Gastrocnemius medialis (tissue), 4 donors: ENCODE data around the gene NCOR2. TPM values are rescaled to one million over a fixed set of nuclear protein-coding genes. Genes with fewer than 3 reads are reported as not detected.

Experiments used
- ATAC-seq, 2 donors: fragments of 150-250 bp; one replicate each; pipeline ENCODE4 v1.9.1; 2016
- DNase-seq, 2 donors: peaks; one replicate each; pipeline ENCODE4 v3.0.0-alpha.2; 2019
- H3K27ac ChIP-seq, 4 donors: fragments of 200-600 bp; sonication (generic); 1 replicate in 1 of 4; 2 replicates in 3 of 4; pipeline ENCODE4 v1.5.1; 2016 to 2018; ENCODE audit warnings: mild to moderate bottlenecking in 2 of 4, moderate library complexity in 1 of 4
- H3K27me3 ChIP-seq, 3 donors: fragments of 200-600 bp; sonication (generic) in 2 of 3; 1 replicate in 1 of 3; 2 replicates in 2 of 3; pipeline versions ENCODE4 v1.5.1 to v1.6.0; 2016 to 2019; ENCODE audit warnings: mild to moderate bottlenecking in 1 of 3, moderate library complexity in 1 of 3
- H3K36me3 ChIP-seq, 2 donors: fragments of 200-600 bp; sonication (generic) in 1 of 2; one replicate each; pipeline ENCODE4 v1.5.1; 2017 to 2018
- H3K4me1 ChIP-seq, 2 donors: fragments of 200-600 bp; sonication (generic) in 1 of 2; one replicate each; pipeline ENCODE4 v1.5.1; 2016 to 2017; ENCODE audit warnings: mild to moderate bottlenecking in 2 of 2
- H3K4me3 ChIP-seq, 4 donors: fragments of 200-600 bp; sonication (generic) in 3 of 4; 1 replicate in 1 of 4; 2 replicates in 3 of 4; pipeline ENCODE4 v1.5.1; 2016 to 2019; ENCODE audit warnings: mild to moderate bottlenecking in 2 of 4
- H3K9me3 ChIP-seq, 3 donors: fragments of 200-600 bp; sonication (generic) in 2 of 3; 1 replicate in 1 of 3; 2 replicates in 2 of 3; pipeline ENCODE4 v1.5.1; 2016 to 2019
- CTCF ChIP-seq, 5 experiments: fragments of 450-650 bp in 3 of 5; fragments of 200-600 bp in 2 of 5; sonication (generic) in 2 of 5; IDR thresholded peaks in 4 of 5; conservative IDR thresholded peaks in 1 of 5; 1 replicate in 4 of 5; 2 replicates in 1 of 5; pipeline ENCODE4 v1.5.1; 2016 to 2019; ENCODE audit warnings: antibody characterized with exemption in 5 of 5, mild to moderate bottlenecking in 3 of 5, moderate library complexity in 3 of 5
- POLR2A ChIP-seq, 2 donors: fragments of 450-650 bp; IDR thresholded peaks; one replicate each; pipeline ENCODE4 v1.6.1; 2017; ENCODE audit warnings: antibody characterized with exemption in 2 of 2, mild to moderate bottlenecking in 2 of 2, moderate library complexity in 2 of 2
- in situ Hi-C, 4 donors: fragments of 200-750 bp; cut with MboI; loops; one replicate each; pipeline versions ENCODE4 v1.15.0 to v1.8.0; 2017; ENCODE audit warnings: low sequenced_read_pairs in 4 of 4
- intact Hi-C: fragments of 100-400 bp; cut with DNase I; formaldehyde crosslinking; loops from one replicate; pipeline ENCODE4 v1.15.1; 2023; ENCODE audit warnings: low total_unique reads
- total RNA-seq, 4 donors: library from RNA; depleted of rRNA; stranded (reverse); fragments of >200 nt; gene quantifications; one replicate each; pipeline versions ENCODE4 v1.1.0 to v1.2.3, GENCODE V29; 2016

Gene NCOR2
- total RNA-seq, 4 donors from 2014 or later: 37.7 to 123 (median 105) TPM

- Histone ChIP-seq H3K4me3 (no peak overlapping the region), H3K27me3 (no peaks in the 10 kb centered on the region), H3K4me1 (peaks cover 11% of the 10 kb centered on the region in 2 donors), H3K36me3 (no peaks in the 10 kb centered on the region), H3K9me3 (no peaks in the 10 kb centered on the region), H3K27ac (no peak overlapping the region)
- TF ChIP-seq CTCF (IDR thresholded peaks at IDR 0.05 in 4 of 5, conservative IDR thresholded peaks at IDR 0.05 in 1 of 5) (no peak), POLR2A (IDR thresholded peaks at IDR 0.05) (no peak)
- no peak for DNase-seq
- intact Hi-C loops: no loop called here
- no peak for ATAC-seq
- in situ Hi-C loops: no loop called here
These were observed 24.6 kb upstream of the NCOR2 start for GRCh38 chr12:124592050-124592449.

GRCh38 chr12:124590447-124590846 is 23.0 kb upstream of the NCOR2 start:
- DNase-seq (no peak), ATAC-seq (no peak)
- no peaks in the 10 kb centered on the region for H3K9me3 ChIP-seq
- no peaks in the 10 kb centered on the region for H3K36me3 ChIP-seq
- TF ChIP-seq POLR2A (IDR thresholded peaks at IDR 0.05) (no peak), CTCF (IDR thresholded peaks at IDR 0.05 in 4 of 5, conservative IDR thresholded peaks at IDR 0.05 in 1 of 5) (no peak)
- peaks cover 16 to 19% of the 10 kb centered on the region in 2 donors for H3K4me1 ChIP-seq
- no peaks in the 10 kb centered on the region for H3K27me3 ChIP-seq
- intact Hi-C loops: no loop called here
- H3K27ac ChIP-seq: no peak overlapping the region
- H3K4me3 ChIP-seq: no peak overlapping the region
- in situ Hi-C loops: no loop called here

GRCh38 chr12:124588751-124589267 is 21.4 kb upstream of the NCOR2 start:
- H3K27ac ChIP-seq: peak overlapping the region; percentile 38 to 61 (median 47)
- H3K4me1 ChIP-seq: peaks cover 16 to 19% of the 10 kb centered on the region in 2 donors
- DNase-seq (peak; percentile 60 to 64), ATAC-seq (peak; percentile 91 to 93)
- intact Hi-C loops (no loop called here), in situ Hi-C loops (loop anchor here in 1 of 4 donors (10.0 kb wide), 1 partner anchor 46 kb away; no protein-coding TSS in a partner anchor)
- no peaks in the 10 kb centered on the region for H3K27me3 ChIP-seq
- no peak overlapping the region for H3K4me3 ChIP-seq
- no peak for TF ChIP-seq CTCF (IDR thresholded peaks at IDR 0.05 in 4 of 5, conservative IDR thresholded peaks at IDR 0.05 in 1 of 5)
- no peak for TF ChIP-seq POLR2A (IDR thresholded peaks at IDR 0.05)
- no peaks in the 10 kb centered on the region for H3K9me3 ChIP-seq
- H3K36me3 ChIP-seq: no peaks in the 10 kb centered on the region

- intact Hi-C loops (no loop called here), in situ Hi-C loops (loop anchor here in 1 of 4 donors (10.0 kb wide), 1 partner anchor 47 kb away; no protein-coding TSS in a partner anchor)
- no peak for TF ChIP-seq POLR2A (IDR thresholded peaks at IDR 0.05)
- TF ChIP-seq CTCF (IDR thresholded peaks at IDR 0.05 in 4 of 5, conservative IDR thresholded peaks at IDR 0.05 in 1 of 5): no peak
These were observed 20.7 kb upstream of the NCOR2 start for GRCh38 chr12:124588018-124588634.

More at GRCh38 chr12:124588018-124588634, 20.7 kb upstream of the NCOR2 start:
- Histone ChIP-seq H3K9me3 (no peaks in the 10 kb centered on the region), H3K36me3 (no peaks in the 10 kb centered on the region), H3K27me3 (no peaks in the 10 kb centered on the region), H3K27ac (peak overlapping the region in 3 of 4 donors; percentile 38 to 61 (median 44)), H3K4me3 (no peak overlapping the region), H3K4me1 (peaks cover 16 to 19% of the 10 kb centered on the region in 2 donors)
- DNase-seq (no peak), ATAC-seq (no peak)
